NCI-H2227 treated with DMSO at 0.1 percent for 48 hours (cell line): ENCODE results near the gene LAPTM5.

Source experiments
- DNase-seq: peaks from one replicate; lab custom pipeline; 2025; lab: John Stamatoyannopoulos, UW

Gene LAPTM5

DNA sequence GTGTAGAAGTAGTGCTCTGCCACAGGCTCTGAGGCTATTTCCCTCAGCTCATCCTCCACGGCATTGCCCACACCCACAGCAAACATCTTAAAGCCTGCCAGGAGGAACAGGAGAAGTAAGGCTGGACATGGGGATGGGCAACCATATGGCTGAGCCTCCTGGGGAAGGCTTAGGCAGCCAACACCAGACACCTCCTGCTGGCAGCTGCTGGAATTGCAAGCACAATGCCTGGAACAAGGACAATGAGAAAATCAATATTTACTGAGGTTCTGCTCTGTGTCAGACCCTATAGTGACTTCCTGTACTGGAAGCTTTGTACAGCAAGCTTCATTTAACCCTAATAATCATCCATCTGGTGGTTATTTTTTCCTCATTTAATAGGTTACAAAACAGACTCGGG is 42.4 kb downstream of the LAPTM5 start:
- DNase-seq, result no peak

DNA sequence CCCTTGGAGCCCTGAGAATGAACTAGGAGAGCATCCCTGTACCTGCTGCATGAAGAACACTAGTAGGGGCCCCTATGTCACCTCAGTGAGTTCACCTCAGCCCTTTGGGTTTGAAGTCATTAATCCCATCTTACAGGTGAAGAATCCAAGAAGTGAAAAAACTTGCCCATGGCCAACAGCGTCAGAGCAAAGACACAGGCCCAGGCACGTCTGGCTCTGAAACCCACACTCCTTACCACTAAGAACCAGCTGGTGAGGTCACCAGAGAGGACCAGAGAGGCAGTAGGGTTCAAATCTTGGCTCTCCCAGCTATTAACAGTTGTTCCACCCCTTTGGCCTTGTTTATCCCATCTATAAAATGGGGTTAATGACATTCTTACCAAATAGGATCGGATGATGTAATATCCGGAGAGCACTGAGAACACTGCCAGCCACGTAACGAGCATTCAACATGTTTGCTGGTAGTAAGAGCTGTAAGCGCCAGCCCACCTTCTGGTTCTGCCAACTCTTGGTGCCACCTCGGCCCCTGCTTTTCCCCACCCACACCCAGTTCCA is 43.0 kb downstream of the LAPTM5 start:
- no peak for DNase-seq

DNA sequence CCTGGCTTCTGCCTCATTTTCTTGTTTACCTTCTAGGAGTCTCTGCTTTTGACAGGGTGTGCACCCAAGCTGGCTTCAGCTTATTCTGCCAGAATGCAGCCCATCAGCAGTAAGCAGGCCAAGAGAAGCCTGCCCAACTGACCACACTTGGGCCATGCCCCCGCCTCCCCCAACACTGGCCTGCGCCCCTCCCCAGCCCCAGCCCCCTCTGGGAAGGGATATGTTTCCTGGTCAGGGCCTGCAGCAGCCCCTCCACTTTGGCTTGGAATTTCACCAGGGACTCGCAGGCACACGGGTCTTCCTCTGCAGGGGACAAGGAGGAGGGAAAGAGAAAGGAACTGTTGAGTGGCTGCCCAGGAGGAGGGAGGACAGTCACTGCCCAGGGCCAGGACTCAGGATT is 43.5 kb downstream of the LAPTM5 start:
- DNase-seq, result no peak

DNA sequence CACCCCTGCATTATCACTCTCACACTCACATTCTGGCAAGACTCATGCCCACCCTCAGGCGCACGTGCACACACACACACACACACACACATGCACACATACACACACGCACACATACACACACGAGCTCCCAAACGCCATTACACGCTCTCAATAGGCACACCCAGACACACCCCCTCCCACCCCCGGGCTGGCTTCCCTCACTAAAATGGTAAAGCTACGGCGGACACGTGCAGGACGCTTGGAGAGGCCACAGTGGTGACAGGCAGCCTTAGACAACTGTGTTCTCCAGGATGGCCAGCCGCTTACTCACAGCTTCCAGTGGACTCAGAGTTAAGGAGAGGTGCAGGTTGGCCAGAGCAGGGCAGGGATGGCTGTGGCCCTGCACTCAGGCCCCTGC is 44.3 kb downstream of the LAPTM5 start:
- peak; percentile 43 for DNase-seq

DNA sequence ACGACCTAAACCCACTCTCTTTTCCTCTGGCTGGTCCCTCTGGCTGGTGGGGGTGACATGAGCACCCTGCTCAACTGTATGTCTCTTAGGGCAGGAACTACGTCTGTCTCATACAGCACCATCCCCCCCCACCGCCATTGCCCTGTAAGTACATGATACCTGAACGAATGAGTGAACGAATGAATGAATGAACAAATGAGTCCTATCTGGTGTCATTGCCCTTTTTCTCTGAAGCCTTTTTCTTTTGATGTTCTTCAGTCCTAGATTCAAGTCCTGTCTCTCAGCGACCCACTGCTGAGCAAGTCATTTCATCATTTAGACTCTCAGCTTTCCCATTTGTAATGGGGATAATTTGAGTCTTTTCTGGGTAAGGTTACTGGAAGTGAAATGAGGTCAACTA is 45.0 kb downstream of the LAPTM5 start:
- DNase-seq, result no peak

DNA sequence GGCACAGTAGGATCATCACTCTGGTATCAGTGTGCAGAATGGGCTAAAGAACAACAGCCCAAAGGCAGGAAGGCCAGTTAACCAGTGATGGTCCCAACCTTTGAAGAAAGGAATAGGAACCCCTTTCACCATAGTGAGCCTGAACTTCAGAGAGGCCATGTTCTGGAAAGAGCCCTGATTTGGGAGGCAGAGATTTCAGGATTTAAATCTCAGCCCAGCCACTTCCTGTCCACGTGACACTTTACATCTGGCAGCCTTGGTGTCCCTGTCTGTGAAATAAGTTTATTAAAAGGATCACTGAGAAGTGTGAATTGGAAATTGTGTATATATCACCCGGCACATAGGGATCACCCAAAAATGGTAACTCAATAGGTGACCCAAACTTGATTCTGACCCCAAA is 47.2 kb downstream of the LAPTM5 start:
- no peak for DNase-seq

DNA sequence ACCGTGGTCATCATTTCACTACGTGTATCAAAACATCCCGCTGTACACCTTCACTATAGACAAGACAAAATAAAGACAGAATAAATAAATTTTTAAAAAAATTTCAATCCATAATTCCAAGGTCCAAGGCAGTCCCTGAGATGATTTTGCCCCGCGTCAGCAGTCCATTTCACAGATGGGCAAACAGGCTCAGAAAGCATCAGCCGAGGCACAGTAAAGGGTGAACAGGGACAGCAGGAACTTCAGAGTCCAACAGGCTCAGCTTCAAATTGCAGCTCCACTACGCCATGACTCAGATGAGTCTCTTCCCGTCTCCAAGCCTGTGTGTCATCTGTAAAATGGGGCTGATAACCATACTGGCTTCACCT is 49.2 kb downstream of the LAPTM5 start:
- DNase-seq, result no peak

DNA sequence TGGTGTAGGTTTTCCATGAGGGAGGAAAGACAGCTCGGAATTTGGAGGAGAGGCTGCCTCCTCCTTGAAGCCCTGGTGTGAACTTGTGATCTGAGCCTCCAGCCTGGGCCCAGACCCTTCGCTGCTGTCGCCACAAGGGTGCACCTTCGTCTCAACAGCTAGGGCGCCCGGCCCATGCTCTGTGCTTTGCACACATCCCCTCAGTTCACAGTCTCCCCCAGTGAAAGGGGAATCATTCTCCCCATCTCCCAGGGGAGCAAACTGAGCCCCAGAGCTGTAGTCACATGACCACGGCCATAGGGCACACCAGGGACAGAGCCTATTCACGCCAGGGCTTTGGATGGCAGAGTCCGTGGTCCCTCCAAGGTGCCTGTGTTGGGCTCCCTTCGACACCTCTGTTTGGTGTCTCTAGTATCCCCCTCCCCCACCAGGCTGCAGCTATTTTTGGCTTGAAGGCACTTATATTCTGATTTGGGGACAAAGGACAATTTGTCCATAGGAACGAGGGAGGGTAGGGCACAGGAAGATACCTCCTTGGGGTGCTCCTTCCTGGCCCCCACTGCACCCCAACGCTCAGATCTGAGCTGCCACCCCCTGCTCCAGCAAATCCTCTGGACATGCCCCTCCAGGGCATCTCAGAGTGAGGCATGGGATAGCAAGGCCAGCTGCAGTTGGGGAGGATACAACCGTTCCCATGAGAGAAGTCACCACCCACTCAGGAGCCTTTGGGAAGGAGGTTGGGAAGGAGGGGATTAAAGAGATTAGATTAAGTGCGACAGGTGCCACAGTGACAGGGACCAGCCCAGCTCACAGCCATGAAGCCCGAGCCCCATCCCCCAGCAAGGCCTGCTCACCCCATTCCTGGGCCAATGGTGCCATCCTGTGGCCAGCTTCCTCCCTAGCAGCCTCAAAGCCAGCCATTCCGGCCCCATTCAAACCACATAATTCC is 49.9 kb downstream of the LAPTM5 start:
- DNase-seq, result peak; percentile 73

DNA sequence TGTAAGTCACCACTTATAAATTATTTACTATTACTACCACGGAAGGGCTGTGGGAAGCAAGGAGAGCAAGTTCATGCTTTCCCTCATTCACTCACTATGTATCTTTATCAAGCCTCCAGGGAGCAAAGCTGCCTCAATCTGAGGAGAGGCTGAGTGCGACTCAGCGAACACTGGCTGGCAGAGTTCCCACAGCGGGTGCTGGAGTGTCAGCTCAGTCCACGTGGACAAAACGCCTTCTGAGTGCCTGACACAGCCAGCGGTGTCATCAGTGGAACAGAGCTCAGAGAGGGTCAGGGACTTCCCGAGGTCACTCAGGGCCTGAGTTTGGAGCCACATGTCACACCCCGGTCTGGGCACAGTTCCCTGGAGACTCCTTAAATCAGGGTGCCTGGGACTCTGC is 51.0 kb downstream of the LAPTM5 start:
- DNase-seq, result no peak

DNA sequence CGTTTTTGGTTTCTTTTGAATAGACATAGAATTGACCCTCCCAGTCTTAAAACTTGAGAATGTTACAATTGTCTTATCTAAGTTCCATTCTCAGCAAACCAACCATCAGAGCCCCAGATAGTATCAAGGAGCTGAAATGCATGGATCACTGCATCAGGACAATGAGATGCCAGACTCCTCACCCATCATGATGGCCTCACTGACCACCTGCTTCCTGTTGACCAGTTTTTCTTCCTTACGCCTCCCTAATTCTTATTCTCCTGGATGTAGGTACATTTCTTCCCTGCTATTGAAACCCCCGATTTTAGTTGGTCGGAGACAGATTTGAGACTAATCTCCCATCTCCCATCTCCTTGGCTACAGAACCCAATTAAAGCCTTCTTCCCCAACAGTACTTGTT is 51.9 kb downstream of the LAPTM5 start:
- no peak for DNase-seq

DNA sequence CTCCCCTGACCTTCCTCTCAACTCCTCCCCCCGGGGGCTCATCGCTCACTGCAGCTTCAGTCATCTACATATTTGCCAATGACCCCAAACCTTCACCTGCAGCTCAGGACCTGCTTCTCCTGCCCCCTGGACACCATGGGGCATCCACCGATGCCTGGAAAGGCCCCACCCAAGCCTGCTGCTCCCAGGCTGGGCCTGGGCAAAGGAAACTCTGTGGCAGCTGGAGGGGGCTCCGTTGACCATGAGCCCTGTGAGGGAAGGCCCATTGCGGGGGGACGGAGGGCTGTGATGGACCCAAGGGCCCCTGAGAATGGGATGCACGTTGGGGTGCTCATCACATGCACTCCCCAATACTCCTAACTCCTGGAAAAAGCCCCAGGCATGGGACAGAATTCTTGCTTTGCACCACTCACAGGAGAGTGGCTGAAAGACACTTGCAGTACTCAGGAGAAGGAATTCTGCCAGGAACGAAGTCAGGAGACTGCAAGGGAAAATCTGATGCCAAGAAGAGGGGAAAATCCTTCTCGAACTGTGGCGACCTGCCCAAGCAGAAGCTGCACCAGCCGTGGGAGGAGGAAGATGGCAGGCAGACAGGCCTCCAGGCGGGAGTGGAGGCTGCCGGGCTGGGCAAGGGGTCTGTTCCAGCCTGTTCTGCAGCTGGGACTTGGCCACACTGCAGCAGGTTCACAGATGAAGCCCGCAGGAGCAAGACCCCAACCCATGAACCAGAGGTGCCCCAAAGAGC is 52.6 kb downstream of the LAPTM5 start:
- DNase-seq, result no peak

DNA sequence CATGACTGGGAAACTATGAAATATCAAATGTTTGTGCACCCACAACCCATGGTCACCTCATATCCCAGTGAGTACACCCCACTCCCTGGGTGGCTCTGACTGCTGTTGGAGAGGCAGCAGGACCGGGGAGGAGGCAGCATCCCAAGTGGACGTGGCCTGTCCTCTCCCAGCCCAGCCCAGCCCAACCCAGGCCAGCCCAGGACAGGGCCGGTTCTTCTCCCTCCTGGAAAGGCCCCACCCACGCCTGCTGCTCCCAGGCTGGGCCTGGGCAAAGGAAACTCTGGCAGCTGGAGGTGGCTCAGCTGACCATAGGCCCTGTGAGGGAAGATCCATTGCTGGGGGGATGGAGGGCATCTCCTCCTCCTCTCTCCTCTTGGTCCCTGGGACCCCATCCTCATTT is 53.3 kb downstream of the LAPTM5 start:
- no peak for DNase-seq

DNA sequence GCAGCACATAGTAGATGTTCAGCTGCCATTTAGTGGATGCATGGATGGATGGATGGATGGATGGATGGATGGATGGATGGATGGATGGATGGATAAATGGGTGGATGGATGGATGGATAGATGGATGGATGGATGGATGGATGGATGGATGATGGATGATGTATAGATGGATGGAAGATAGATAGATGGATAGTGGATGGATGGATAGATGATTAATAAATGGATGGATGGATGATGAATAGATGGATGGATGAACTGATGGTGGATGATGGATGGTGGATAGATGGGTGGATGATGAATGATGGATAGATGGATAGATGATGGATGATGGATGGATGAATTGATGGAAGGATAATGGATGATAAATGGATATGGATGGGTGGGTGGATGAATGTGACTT is 54.8 kb downstream of the LAPTM5 start:
- DNase-seq, result no peak

DNA sequence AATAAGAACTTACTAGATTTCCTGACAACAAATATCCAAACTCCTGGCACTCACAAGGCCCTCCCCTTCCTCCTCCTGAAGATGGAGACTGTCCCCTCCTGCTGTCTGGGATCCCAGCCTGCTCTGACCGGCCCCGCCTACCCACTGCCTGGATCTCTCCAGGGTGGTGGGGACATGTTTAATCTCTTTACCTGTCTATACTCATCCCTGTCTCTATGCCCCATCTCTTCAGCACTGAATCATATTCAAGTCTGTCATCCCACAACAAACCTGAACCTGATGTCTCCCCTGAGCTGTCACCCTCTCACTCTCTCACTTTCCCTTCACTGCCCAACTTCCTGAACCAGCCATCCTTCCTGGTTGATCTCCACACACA is 56.3 kb downstream of the LAPTM5 start:
- no peak for DNase-seq

DNA sequence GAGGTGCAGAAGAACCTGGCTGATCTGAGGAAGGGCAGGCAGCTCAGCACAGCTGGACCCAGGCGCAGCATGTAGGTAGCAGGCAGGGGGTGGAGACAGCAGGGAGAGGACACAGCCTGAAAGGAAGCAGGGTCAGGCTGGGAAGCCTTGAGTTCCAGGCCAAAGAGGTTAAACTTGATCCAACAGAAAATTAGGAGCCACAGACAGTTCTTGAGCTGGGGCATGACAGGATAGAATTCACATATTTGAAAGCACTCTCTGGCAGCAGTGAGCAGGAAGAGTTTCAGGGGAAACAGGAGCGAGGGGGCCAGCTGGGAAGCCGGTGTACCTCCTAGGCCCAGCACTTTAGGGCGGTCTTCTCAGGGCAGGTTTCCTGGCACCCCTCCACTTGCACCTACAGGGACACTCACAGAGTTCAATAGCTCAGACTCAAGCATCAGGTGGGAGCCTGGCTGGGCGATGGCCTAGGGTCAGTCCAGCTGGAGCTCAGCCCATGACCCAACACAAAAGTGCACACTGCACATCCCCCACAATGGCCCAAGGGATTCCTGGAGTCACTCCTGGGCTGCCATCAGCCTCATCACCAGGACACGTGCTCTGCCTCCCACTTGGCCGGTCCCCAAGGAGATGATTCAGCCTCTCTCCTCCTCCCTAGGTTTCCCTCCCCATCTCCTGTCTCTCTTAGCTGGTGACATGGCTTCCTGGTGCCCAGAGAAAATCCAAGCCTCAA is 56.9 kb downstream of the LAPTM5 start:
- DNase-seq, result no peak

DNA sequence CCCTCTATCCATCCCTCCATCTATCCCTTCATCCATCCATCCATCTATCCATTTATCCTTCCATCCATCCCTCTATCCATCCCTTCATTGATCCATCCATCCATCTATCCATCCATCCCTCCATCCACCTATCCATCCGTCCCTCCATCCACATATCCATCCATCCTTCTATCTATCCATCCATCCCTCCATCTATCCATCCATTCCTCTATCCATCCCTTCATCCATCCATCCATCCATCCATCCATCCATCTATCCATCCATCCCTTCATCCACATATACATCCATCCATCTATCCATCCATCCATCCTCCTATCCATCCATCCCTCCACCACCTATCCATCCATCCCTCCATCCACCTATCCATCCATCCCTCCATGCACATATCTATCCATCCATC is 57.8 kb downstream of the LAPTM5 start:
- DNase-seq, result no peak

DNA sequence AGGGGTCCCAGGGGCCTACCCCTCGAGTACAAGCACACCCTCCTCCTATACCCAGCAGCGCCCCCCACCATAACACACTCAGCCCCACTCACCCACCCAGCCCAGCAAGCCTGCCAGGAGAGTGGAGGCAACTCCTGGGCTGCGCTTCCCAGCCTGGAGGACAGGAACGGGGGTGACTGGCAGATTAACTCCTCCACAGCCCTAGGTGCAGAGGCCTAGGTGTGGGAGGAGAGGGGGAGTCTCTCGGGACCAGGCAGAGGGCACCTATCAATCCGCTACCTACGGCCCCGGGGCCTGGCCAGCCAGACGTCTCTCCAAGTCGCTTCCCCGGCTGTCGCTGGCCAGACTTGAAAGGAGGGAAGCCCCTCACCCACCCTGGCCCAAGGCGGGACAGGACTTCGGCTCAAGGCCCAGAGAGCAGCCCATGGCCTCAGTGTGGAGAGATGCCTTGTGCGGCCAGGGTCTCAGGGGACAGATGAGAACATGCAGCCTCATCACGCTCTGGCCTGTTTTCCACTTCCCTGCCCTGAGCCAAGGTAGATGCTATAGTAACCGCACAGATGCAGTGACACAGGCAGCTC is 59.1 kb downstream of the LAPTM5 start:
- DNase-seq, result no peak

DNA sequence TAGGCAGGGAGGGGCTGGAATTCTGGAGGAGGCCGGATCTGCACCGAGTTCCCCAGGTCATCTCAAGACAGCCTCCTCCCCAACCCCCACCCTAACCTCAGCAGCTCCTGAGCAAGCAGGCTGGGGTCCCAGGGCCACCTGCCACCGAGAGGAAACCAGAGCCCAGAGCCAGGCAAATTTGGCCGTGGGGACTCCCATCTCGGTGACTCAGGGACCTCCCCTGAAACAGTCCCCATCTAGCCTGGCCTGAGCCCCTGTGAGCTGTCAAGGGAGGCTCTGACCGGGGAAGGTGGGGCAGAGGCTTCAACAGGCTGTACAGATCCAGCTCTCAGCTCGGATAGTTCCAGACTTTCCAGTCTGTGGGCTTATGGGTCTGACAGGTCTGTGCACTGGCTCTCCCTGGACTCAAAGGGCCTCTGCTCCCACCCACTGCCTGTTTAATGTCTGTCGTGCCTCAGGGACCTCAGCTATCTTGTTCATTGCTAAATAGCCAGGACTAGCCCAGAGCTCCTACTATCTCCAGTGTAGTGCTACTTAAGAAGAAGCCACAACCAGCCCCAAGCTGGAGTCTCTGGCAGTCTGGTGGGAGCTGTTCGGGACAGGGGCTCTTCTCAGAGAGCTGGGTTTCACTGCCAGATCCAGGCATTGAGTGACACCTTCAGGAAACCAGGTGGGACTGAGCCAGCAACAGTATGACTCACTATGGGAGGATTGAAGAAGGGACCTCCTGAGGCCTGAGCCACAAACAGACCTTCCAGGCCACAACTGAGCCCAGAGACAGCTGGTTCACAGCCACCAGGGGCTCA is 59.8 kb downstream of the LAPTM5 start:
- DNase-seq, result no peak

DNA sequence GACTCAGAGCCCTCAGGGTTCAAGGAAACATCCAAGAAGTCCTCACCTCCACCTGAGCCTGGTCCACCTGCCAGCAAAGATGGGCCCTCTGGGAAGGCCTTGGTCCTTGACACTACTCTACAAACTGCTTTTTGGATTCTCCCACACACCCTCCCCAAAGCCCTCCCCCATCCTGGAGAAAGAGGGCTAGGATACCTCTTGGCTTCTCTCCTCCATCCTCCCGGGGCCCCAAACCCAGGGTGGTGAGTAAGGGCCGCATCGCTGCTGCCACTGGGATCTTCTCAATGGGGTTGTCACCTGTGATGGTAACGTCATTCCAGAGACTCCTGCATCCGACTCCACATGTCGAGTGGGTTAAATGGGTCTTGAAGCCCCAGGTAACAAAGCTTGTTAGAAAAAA is 60.7 kb downstream of the LAPTM5 start:
- no peak for DNase-seq

DNA sequence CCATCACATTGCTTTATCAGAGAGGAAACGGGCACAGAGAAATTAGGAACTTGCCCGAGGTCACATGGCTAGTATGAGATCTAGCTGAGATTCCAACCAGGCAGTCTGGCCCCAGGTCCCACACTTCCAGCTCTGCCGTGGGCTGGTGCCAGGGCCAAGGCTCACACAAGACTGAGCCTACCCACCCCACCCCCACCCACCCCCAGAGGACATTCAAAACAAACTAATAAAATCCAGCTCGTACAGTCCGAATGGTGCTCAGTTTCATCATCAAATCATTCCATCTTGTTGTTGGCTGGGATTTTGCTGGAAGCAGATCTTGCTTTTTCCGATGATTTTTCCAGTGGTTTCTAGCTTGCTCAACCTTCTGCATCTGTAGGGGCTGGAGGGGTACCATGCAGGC is 62.1 kb downstream of the LAPTM5 start:
- no peak for DNase-seq
